Mucosa of descending colon (tissue), 3 donors: ENCODE measurements around the gene FHIT. TPM values are rescaled to one million over a fixed set of nuclear protein-coding genes. Genes with fewer than 3 reads are reported as not detected.

Experiments used
- ATAC-seq: fragments of 200-7000 bp; cut with Tn5 transposase; one replicate; pipeline ENCODE4 v1.9.1; 2020; ENCODE audit warnings: mild to moderate bottlenecking, moderate library complexity
- DNase-seq, 3 donors: peaks; one replicate each; pipeline ENCODE4 v3.0.0-alpha.2; 2020
- H3K36me3 ChIP-seq: fragments of 200-600 bp; one replicate; pipeline ENCODE4 v1.8.0; 2021; ENCODE audit warnings: low read depth, mild to moderate bottlenecking
- H3K4me1 ChIP-seq: fragments of 200-600 bp; one replicate; pipeline ENCODE4 v1.8.0; 2021; ENCODE audit warnings: low read depth, mild to moderate bottlenecking
- H3K4me3 ChIP-seq: fragments of 200-600 bp; one replicate; pipeline ENCODE4 v1.8.0; 2021; ENCODE audit warnings: mild to moderate bottlenecking
- H3K9me3 ChIP-seq: fragments of 200-600 bp; one replicate; pipeline ENCODE4 v1.8.0; 2021; ENCODE audit warnings: mild to moderate bottlenecking
- CTCF ChIP-seq: fragments of 200-600 bp; IDR thresholded peaks from one replicate; pipeline ENCODE4 v1.8.0; 2022; ENCODE audit warnings: antibody characterized with exemption, mild to moderate bottlenecking
- intact Hi-C, 2 donors: fragments of 100-400 bp; cut with DNase I in 1 of 2; cut with micrococcal nuclease in 1 of 2; formaldehyde crosslinking; loops; one replicate each; pipeline versions ENCODE4 v1.11.0 to v1.11.1; 2022; cut with DNase I, micrococcal nuclease
- total RNA-seq, 3 donors: library from RNA; stranded (reverse); fragmentation: NEBNext Ultra II Directional in 2 of 3; extraction: Animal tissue kit (Norgen Biotek cat#: 25700) in 2 of 3; gene quantifications; one replicate each; pipeline versions ENCODE4 v1.2.1 to v1.2.4, GENCODE V29; 2021 to 2023
- donor health status: DM: no; HTN: no; CAD: no; lungs with moderate emphysema.
- donor health status: DM: no; HTN: no; CAD: no.
- donor health status: DM: no; HTN: yes; CAD: no.

The FHIT gene
- total RNA-seq, 3 donors from 2014 or later, result 8.9 to 20.7 (median 18.6) TPM

DNA sequence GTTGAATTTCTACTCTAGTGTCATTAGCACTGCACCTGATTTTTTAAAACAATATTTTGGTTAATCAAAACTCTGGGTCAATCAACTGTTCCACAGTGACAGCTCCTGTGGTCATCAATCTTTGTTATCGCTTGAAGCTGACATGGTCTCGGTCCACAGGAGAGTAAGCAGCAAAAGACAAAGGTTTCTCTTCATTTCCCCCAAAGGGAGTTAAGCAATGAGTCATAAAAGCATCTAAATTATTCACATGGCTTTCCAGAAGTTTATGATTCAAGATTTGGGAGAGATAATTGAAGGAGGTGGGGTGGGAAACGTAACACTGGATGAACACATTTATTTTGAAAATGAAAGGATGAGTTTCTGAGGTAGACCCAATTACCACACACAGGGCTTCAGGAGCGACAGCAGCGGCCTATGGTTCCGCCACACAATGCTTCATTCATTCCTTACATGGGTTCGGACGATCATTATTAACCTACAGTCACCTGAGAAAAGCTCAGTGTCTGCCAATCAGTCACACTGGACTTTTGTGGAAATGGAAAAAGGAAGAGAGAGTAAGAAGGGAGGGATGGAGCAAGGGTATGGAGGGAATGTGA, 505.1 kb downstream of the FHIT start:
- DNase-seq (no peak), ATAC-seq (no peak)
- H3K4me1 ChIP-seq, result no peaks in the 10 kb centered on the region
- intact Hi-C loops, result no loop called here
- TF ChIP-seq CTCF, result no peak
- peaks cover 3% of the 10 kb centered on the region for H3K9me3 ChIP-seq
- H3K36me3 ChIP-seq, result no peaks in the 10 kb centered on the region
- no peak overlapping the region for H3K4me3 ChIP-seq

DNA sequence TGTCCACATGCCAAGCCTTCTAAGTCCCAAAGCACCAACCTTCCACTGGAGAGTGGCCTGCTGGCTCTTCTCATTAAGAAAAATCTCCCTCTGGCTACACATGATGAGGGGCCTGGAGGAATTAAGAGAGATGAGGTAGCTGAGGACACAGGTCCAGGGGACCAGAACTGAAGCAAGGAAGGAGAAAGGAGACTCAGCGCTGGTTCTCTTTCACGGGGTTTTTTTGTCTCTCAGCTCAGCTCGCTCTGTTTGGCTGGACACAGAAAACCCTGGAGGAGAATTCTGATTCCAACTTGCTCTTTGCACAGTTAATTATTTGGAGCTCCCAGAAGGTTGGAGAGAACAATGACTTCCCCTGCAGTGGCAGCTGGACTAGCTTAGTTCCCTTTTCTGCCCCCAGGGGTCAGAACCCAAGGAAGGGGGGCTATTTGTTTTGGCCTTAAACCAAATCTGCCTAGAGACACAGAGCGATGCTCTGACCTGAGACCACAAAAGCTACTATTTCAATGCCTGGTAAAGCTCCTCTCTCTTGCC, 507.6 kb downstream of the FHIT start:
- H3K4me1 ChIP-seq, result no peaks in the 10 kb centered on the region
- intact Hi-C loops, result no loop called here
- TF ChIP-seq CTCF, result no peak
- no peaks in the 10 kb centered on the region for H3K36me3 ChIP-seq
- no peak for DNase-seq
- ATAC-seq, result no peak
- no peak overlapping the region for H3K4me3 ChIP-seq
- H3K9me3 ChIP-seq, result no peaks in the 10 kb centered on the region

GRCh38 chr3:60742606-60743145, 508.6 kb downstream of the FHIT start:
- no peak for TF ChIP-seq CTCF
- ATAC-seq (no peak), DNase-seq (no peak)
- Histone ChIP-seq H3K36me3 (no peaks in the 10 kb centered on the region), H3K9me3 (no peaks in the 10 kb centered on the region), H3K4me1 (no peaks in the 10 kb centered on the region), H3K4me3 (no peak overlapping the region)
- intact Hi-C loops, result no loop called here

DNA sequence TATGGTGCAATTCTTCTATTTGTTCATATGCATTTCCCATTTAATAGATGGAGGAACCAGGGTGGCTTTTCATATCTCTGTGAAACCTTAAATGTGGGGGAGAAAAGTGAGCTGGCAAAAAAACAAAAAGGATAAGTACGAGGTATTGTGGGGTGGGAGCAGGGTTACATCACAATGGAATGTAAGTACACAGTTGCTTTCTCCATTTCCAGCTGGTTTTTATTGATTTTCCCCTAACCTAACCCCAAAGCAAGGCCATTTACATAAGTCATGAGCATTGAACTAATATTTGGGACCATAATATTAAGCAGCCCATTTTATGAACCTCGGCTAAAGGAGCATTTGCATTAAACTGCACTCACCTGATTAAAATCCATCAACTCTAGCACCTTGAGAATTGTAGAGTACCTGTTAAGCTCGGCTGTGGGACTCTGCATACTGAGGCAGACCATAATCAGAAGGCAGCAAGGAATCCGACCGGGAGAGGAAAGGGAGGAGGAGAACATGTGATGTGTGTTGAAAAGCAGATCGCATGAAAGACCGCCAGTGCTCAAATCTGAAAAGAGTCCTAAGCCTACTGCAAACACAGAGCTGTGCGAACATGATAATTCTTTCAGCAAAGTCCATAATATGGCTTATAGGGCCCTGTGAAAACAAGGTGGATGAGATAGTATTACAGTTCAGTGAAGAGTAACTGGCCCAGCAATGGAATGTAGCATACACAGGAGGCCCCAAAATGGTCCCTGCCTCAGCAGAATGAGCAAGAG, 513.4 kb downstream of the FHIT start:
- Histone ChIP-seq H3K4me1 (no peaks in the 10 kb centered on the region), H3K36me3 (no peaks in the 10 kb centered on the region), H3K9me3 (no peaks in the 10 kb centered on the region), H3K4me3 (no peak overlapping the region)
- DNase-seq (no peak), ATAC-seq (no peak)
- intact Hi-C loops, result no loop called here
- no peak for TF ChIP-seq CTCF

DNA sequence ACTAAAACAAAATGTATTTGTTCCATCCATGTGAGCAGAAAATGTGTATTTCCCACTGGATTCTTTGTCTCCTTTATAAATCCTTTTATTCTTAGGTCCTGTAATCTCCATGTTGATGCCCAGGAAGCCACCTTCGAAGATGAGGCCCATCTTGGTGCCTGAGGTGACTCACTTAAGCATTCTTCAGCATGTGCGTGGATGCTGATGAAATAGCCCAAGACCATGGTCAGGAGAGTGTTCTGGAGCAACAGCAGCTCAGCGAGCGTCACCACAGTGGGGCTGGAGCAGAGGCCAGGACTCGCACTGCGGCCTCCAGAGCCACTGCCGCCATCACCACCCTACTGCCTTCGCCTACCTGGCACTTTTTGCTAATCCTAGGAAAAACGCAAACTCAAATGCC, 520.9 kb downstream of the FHIT start:
- TF ChIP-seq CTCF, result no peak
- Histone ChIP-seq H3K4me3 (no peak overlapping the region), H3K9me3 (no peaks in the 10 kb centered on the region), H3K36me3 (no peaks in the 10 kb centered on the region), H3K4me1 (no peaks in the 10 kb centered on the region)
- ATAC-seq (no peak), DNase-seq (no peak)
- intact Hi-C loops, result no loop called here
